ENCODE results near the gene APH1B.

APH1B gene

DNA sequence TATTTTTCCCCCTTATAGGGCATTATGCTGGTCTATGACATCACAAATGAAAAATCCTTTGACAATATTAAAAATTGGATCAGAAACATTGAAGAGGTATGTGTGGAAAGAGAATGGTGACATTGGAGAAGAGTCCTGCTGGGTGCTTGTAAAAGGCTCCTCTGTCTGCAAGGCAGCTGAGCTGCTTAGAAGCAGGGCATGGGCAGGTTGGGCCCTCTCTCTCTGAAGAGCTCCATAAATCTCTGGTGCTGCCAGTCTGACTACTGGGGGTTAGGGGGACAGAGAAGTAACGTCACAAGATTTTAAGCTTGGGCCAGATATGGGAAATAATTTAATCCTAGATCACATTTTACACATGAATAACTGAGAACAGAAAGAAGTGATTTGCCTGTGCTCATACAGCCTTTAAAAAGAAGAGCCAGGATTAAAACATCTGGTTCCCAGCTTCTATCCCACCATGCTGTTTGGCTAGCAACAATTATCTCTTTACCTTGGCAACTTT lies 21.9 kb upstream of the APH1B start:
- no peak for TF ChIP-seq ISL1 (CRISPR knock-in tag; IDR thresholded peaks at IDR 0.05)
- TF ChIP-seq ZNF8 (CRISPR knock-in tag; IDR thresholded peaks at IDR 0.05): no peak
- TF ChIP-seq, protein P1, sequence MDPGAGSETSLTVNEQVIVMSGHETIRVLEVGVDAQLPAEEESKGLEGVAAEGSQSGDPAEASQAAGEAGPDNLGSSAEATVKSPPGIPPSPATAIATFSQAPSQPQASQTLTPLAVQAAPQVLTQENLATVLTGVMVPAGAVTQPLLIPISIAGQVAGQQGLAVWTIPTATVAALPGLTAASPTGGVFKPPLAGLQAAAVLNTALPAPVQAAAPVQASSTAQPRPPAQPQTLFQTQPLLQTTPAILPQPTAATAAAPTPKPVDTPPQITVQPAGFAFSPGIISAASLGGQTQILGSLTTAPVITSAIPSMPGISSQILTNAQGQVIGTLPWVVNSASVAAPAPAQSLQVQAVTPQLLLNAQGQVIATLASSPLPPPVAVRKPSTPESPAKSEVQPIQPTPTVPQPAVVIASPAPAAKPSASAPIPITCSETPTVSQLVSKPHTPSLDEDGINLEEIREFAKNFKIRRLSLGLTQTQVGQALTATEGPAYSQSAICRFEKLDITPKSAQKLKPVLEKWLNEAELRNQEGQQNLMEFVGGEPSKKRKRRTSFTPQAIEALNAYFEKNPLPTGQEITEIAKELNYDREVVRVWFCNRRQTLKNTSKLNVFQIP (CRISPR knock-in tag; IDR thresholded peaks at IDR 0.05; ENCODE audit: borderline replicate concordance, low read depth): no peak
- TF ChIP-seq ZFP3 (CRISPR knock-in tag; IDR thresholded peaks at IDR 0.05): no peak
- no peak for TF ChIP-seq GLIS3 (CRISPR knock-in tag; IDR thresholded peaks at IDR 0.05)
- TF ChIP-seq PPARA (CRISPR knock-in tag; IDR thresholded peaks at IDR 0.05; ENCODE audit: borderline replicate concordance): no peak
- TF ChIP-seq ZNF565 (CRISPR knock-in tag; conservative IDR thresholded peaks at IDR 0.05; ENCODE audit: low read depth): no peak
- no peak for TF ChIP-seq TCF4 (CRISPR knock-in tag; IDR thresholded peaks at IDR 0.05; ENCODE audit: borderline replicate concordance)
- TF ChIP-seq, protein P2, sequence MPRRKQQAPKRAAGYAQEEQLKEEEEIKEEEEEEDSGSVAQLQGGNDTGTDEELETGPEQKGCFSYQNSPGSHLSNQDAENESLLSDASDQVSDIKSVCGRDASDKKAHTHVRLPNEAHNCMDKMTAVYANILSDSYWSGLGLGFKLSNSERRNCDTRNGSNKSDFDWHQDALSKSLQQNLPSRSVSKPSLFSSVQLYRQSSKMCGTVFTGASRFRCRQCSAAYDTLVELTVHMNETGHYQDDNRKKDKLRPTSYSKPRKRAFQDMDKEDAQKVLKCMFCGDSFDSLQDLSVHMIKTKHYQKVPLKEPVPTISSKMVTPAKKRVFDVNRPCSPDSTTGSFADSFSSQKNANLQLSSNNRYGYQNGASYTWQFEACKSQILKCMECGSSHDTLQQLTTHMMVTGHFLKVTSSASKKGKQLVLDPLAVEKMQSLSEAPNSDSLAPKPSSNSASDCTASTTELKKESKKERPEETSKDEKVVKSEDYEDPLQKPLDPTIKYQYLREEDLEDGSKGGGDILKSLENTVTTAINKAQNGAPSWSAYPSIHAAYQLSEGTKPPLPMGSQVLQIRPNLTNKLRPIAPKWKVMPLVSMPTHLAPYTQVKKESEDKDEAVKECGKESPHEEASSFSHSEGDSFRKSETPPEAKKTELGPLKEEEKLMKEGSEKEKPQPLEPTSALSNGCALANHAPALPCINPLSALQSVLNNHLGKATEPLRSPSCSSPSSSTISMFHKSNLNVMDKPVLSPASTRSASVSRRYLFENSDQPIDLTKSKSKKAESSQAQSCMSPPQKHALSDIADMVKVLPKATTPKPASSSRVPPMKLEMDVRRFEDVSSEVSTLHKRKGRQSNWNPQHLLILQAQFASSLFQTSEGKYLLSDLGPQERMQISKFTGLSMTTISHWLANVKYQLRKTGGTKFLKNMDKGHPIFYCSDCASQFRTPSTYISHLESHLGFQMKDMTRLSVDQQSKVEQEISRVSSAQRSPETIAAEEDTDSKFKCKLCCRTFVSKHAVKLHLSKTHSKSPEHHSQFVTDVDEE (CRISPR knock-in tag; IDR thresholded peaks at IDR 0.05): no peak
- TF ChIP-seq TOX (CRISPR knock-in tag; IDR thresholded peaks at IDR 0.05; ENCODE audit: borderline replicate concordance): no peak
- TF ChIP-seq, protein P3, sequence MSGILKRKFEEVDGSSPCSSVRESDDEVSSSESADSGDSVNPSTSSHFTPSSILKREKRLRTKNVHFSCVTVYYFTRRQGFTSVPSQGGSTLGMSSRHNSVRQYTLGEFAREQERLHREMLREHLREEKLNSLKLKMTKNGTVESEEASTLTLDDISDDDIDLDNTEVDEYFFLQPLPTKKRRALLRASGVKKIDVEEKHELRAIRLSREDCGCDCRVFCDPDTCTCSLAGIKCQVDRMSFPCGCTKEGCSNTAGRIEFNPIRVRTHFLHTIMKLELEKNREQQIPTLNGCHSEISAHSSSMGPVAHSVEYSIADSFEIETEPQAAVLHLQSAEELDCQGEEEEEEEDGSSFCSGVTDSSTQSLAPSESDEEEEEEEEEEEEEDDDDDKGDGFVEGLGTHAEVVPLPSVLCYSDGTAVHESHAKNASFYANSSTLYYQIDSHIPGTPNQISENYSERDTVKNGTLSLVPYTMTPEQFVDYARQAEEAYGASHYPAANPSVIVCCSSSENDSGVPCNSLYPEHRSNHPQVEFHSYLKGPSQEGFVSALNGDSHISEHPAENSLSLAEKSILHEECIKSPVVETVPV (CRISPR knock-in tag; IDR thresholded peaks at IDR 0.05): no peak
- TF ChIP-seq BACH2 (CRISPR knock-in tag; IDR thresholded peaks at IDR 0.05; ENCODE audit: borderline replicate concordance): no peak
- TF ChIP-seq, protein P4, sequence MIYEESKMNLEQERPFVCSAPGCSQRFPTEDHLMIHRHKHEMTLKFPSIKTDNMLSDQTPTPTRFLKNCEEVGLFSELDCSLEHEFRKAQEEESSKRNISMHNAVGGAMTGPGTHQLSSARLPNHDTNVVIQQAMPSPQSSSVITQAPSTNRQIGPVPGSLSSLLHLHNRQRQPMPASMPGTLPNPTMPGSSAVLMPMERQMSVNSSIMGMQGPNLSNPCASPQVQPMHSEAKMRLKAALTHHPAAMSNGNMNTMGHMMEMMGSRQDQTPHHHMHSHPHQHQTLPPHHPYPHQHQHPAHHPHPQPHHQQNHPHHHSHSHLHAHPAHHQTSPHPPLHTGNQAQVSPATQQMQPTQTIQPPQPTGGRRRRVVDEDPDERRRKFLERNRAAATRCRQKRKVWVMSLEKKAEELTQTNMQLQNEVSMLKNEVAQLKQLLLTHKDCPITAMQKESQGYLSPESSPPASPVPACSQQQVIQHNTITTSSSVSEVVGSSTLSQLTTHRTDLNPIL (CRISPR knock-in tag; IDR thresholded peaks at IDR 0.05; ENCODE audit: low read depth): no peak
- TF ChIP-seq SNAI2 (CRISPR knock-in tag; IDR thresholded peaks at IDR 0.05): no peak
- TF ChIP-seq, protein P5, sequence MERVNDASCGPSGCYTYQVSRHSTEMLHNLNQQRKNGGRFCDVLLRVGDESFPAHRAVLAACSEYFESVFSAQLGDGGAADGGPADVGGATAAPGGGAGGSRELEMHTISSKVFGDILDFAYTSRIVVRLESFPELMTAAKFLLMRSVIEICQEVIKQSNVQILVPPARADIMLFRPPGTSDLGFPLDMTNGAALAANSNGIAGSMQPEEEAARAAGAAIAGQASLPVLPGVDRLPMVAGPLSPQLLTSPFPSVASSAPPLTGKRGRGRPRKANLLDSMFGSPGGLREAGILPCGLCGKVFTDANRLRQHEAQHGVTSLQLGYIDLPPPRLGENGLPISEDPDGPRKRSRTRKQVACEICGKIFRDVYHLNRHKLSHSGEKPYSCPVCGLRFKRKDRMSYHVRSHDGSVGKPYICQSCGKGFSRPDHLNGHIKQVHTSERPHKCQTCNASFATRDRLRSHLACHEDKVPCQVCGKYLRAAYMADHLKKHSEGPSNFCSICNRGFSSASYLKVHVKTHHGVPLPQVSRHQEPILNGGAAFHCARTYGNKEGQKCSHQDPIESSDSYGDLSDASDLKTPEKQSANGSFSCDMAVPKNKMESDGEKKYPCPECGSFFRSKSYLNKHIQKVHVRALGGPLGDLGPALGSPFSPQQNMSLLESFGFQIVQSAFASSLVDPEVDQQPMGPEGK (CRISPR knock-in tag; IDR thresholded peaks at IDR 0.05; ENCODE audit: borderline replicate concordance): no peak
- no peak for TF ChIP-seq ZC3H10 (CRISPR knock-in tag; IDR thresholded peaks at IDR 0.05)
- no peak for TF ChIP-seq ESRRG (CRISPR knock-in tag; IDR thresholded peaks at IDR 0.05)
- TF ChIP-seq ARNTL (CRISPR knock-in tag; IDR thresholded peaks at IDR 0.05; ENCODE audit: borderline replicate concordance, low read depth): no peak
- no peak for TF ChIP-seq ZNF70 (CRISPR knock-in tag; IDR thresholded peaks at IDR 0.05)
- no peak for ATAC-seq

DNA sequence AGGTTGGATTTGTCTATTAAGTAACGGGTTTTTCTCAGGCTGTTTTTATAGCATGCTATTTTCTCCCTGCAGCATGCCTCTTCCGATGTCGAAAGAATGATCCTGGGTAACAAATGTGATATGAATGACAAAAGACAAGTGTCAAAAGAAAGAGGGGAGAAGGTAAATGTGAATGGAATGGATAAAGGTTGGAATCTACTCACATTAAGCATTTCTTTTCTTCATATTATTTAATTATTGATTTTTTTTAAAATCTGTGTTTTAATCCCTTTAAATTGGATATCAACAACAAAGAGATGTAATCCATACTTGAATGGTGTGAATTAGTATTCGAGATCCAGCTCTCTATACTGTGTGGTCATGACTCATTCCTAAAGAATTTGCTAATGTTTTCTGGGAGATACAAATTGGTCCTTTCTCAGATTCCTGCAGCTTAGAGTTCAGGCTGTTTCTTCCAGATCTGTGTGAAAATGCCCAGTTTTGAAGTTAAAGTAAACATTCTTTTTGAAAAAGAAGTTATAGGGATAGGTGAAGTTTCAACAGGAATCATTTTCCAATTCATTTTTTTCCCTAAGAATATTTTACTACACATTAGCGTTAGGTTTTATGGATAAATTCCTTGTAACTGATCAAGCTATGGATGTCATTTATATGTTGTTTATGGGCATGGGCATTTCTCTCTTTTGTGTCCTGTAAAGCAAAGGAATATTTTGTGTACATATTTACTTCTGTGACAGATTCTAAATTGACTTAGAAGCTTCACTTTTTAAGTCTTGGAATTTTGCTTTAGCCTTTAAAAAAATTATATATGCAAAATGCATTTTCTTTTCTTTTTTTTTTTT lies 20.8 kb upstream of the APH1B start:
- TF ChIP-seq PPARA (CRISPR knock-in tag; IDR thresholded peaks at IDR 0.05; ENCODE audit: borderline replicate concordance): no peak
- TF ChIP-seq ZFP30 (CRISPR knock-in tag; IDR thresholded peaks at IDR 0.05): no peak
- peak; percentile 75 for TF ChIP-seq ISL1 (CRISPR knock-in tag; IDR thresholded peaks at IDR 0.05)
- no peak for TF ChIP-seq ARNTL (CRISPR knock-in tag; IDR thresholded peaks at IDR 0.05; ENCODE audit: borderline replicate concordance, low read depth)
- no peak for TF ChIP-seq ZNF70 (CRISPR knock-in tag; IDR thresholded peaks at IDR 0.05)
- TF ChIP-seq, protein P1 (CRISPR knock-in tag; IDR thresholded peaks at IDR 0.05; ENCODE audit: borderline replicate concordance, low read depth): no peak
- ATAC-seq: peak; percentile 95
